ENCODE measurements around the gene ABTB1. TPM values are rescaled to one million over a fixed set of nuclear protein-coding genes. Genes with fewer than 3 reads are reported as not detected.

Gene ABTB1
- total RNA-seq, 3 donors from 2014 or later: 19.9 to 48.7 (median 33.7) TPM

GRCh38 chr3:127698286-127698685, 25.5 kb downstream of the ABTB1 start:
- H3K36me3 ChIP-seq (ENCODE audit: low read depth): no peaks in the 10 kb centered on the region
- no peak overlapping the region for H3K4me3 ChIP-seq
- H3K9me3 ChIP-seq: no peaks in the 10 kb centered on the region
- H3K4me1 ChIP-seq (ENCODE audit: low read depth): peaks cover 23% of the 10 kb centered on the region
- peak in 2 of 3 donors; percentile 15 to 19 for DNase-seq
- intact Hi-C loops (cut with DNase I, micrococcal nuclease): loop anchor here in 1 of 2 donors (10.0 kb wide), 1 partner anchor 117 kb away; no protein-coding TSS in a partner anchor
- ATAC-seq: no peak
- TF ChIP-seq CTCF (IDR thresholded peaks at IDR 0.05): no peak

GRCh38 chr3:127698691-127699415, 26.1 kb downstream of the ABTB1 start:
- Histone ChIP-seq H3K9me3 (no peaks in the 10 kb centered on the region), H3K36me3 (ENCODE audit: low read depth) (no peaks in the 10 kb centered on the region), H3K4me1 (ENCODE audit: low read depth) (peaks cover 23% of the 10 kb centered on the region), H3K4me3 (no peak overlapping the region)
- DNase-seq: peak in 1 of 3 donors; percentile 21
- intact Hi-C loops (cut with DNase I, micrococcal nuclease): loop anchor here in 1 of 2 donors (10.0 kb wide), 1 partner anchor 116 kb away; no protein-coding TSS in a partner anchor
- no peak for TF ChIP-seq CTCF (IDR thresholded peaks at IDR 0.05)
- ATAC-seq: no peak

- no peak for TF ChIP-seq CTCF (IDR thresholded peaks at IDR 0.05)
- H3K9me3 ChIP-seq: no peaks in the 10 kb centered on the region
- no peak overlapping the region for H3K4me3 ChIP-seq
- intact Hi-C loops (cut with DNase I, micrococcal nuclease): loop anchor here in 1 of 2 donors (10.0 kb wide), 1 partner anchor 115 kb away; no protein-coding TSS in a partner anchor
- H3K36me3 ChIP-seq (ENCODE audit: low read depth): no peaks in the 10 kb centered on the region
- ATAC-seq: no peak
- no peak for DNase-seq
- H3K4me1 ChIP-seq (ENCODE audit: low read depth): peaks cover 23% of the 10 kb centered on the region
These were observed 26.9 kb downstream of the ABTB1 start for GRCh38 chr3:127699416-127700300.

GRCh38 chr3:127700406-127700805, 27.7 kb downstream of the ABTB1 start:
- DNase-seq: no peak
- Histone ChIP-seq H3K4me3 (no peak overlapping the region), H3K36me3 (ENCODE audit: low read depth) (no peaks in the 10 kb centered on the region), H3K4me1 (ENCODE audit: low read depth) (peaks cover 23% of the 10 kb centered on the region), H3K9me3 (no peaks in the 10 kb centered on the region)
- TF ChIP-seq CTCF (IDR thresholded peaks at IDR 0.05): no peak
- intact Hi-C loops (cut with DNase I, micrococcal nuclease): no loop called here
- ATAC-seq: no peak

GRCh38 chr3:127701280-127701911, 28.6 kb downstream of the ABTB1 start:
- no peak for ATAC-seq
- Histone ChIP-seq H3K4me1 (ENCODE audit: low read depth) (peaks cover 23% of the 10 kb centered on the region), H3K9me3 (no peaks in the 10 kb centered on the region), H3K36me3 (ENCODE audit: low read depth) (no peaks in the 10 kb centered on the region), H3K4me3 (no peak overlapping the region)
- TF ChIP-seq CTCF (IDR thresholded peaks at IDR 0.05): no peak
- intact Hi-C loops (cut with DNase I, micrococcal nuclease): no loop called here
- no peak for DNase-seq
